DOHH2 (cell line): ENCODE measurements around the gene TMCO4.

Experiments
- H3F3A ChIP-seq: fragments of 200-600 bp; sonication (generic), shearing (Covaris generic); 2 replicates; pipeline ENCODE4 v1.6.0; 2016; ENCODE audit warnings: antibody characterized with exemption, mild to moderate bottlenecking; ENCODE audit not compliant: control insufficient read depth, insufficient read depth
- H3K27ac ChIP-seq: fragments of 200-600 bp; sonication (generic); 2 replicates; pipeline ENCODE4 v1.5.1; 2014; ENCODE audit warnings: low read depth, mild to moderate bottlenecking, low read length, moderate library complexity
- H3K27me3 ChIP-seq: fragments of 200-600 bp; sonication (generic); 2 replicates; pipeline ENCODE4 v1.6.1; 2014; ENCODE audit warnings: mild to moderate bottlenecking, low read length, mixed read lengths; ENCODE audit not compliant: control insufficient read depth
- H3K36me3 ChIP-seq: fragments of 200-600 bp; sonication (generic); 2 replicates; pipeline ENCODE4 v1.6.1; 2014; ENCODE audit warnings: mild to moderate bottlenecking, low read length, moderate library complexity, mixed read lengths; ENCODE audit not compliant: control insufficient read depth
- H3K4me1 ChIP-seq: fragments of 200-600 bp; sonication (generic); 2 replicates; pipeline ENCODE4 v1.6.1; 2014; ENCODE audit warnings: mild to moderate bottlenecking, low read length, mixed read lengths; ENCODE audit not compliant: control insufficient read depth
- H3K4me2 ChIP-seq: fragments of 200-600 bp; sonication (generic); 2 replicates; pipeline ENCODE4 v1.6.0; 2014; ENCODE audit warnings: mild to moderate bottlenecking, low read length, moderate library complexity
- H3K4me3 ChIP-seq: fragments of 200-600 bp; sonication (generic); 2 replicates; pipeline ENCODE4 v1.5.1; 2014; ENCODE audit warnings: mild to moderate bottlenecking, low read length, mixed read lengths
- H3K79me2 ChIP-seq: fragments of 200-600 bp; sonication (generic); 2 replicates; pipeline ENCODE4 v1.6.1; 2014; ENCODE audit warnings: mild to moderate bottlenecking, low read length, mixed read lengths; ENCODE audit not compliant: control insufficient read depth
- H3K9me2 ChIP-seq: fragments of 200-600 bp; sonication (generic); replicated peaks from 2 replicates; pipeline ENCODE4 v1.6.1; 2014; ENCODE audit warnings: mild to moderate bottlenecking, low read length, mixed read lengths; ENCODE audit not compliant: control insufficient read depth
- H3K9me3 ChIP-seq: fragments of 200-600 bp; sonication (generic); 2 replicates; pipeline ENCODE4 v1.6.1; 2014; ENCODE audit warnings: antibody characterized with exemption, low read length, mixed read lengths; ENCODE audit not compliant: control insufficient read depth, insufficient read depth
- H4K20me1 ChIP-seq: fragments of 200-600 bp; sonication (generic); 2 replicates; pipeline ENCODE4 v1.6.0; 2014; ENCODE audit warnings: low read depth, mild to moderate bottlenecking, antibody characterized with exemption, low read length, moderate library complexity; ENCODE audit not compliant: control insufficient read depth, insufficient read depth
- EZH2phosphoT487 ChIP-seq: fragments of 200-600 bp; sonication (generic); IDR thresholded peaks from 2 replicates; pipeline ENCODE4 v1.6.1; 2017; ENCODE audit warnings: borderline replicate concordance, mild to moderate bottlenecking, antibody characterized with exemption, low read length, moderate library complexity, mixed read lengths
- TF ChIP-seq, protein P1 (sequence below): fragments of 200-600 bp; sonication (generic); IDR thresholded peaks from one replicate; pipeline ENCODE4 v1.5.1; 2014; ENCODE audit warnings: antibody characterized with exemption, mild to moderate bottlenecking, low read depth, low read length; ENCODE audit not compliant: poor library complexity, severe bottlenecking

The TMCO4 gene

DNA sequence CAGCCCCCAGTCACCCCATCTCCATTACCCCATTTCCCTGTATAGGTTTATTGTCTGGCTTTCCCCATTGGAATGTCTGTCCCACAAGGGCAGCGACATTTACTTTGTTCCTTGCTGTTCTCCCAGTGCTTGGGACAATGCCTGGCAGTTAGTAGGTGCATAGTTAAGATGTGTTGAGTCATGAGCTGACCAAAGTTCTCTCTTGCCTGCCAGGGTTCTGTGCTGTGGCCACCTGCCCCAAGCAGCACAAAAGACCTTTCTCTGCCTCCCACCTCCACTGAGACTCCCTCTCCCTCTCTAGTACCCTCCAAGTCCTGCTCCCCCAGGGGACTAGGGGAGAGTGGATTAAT, 40.0 kb downstream of the TMCO4 start:
- no peaks in the 10 kb centered on the region for H3F3A ChIP-seq
- no peak overlapping the region for H3K4me3 ChIP-seq
- TF ChIP-seq, protein P1, sequence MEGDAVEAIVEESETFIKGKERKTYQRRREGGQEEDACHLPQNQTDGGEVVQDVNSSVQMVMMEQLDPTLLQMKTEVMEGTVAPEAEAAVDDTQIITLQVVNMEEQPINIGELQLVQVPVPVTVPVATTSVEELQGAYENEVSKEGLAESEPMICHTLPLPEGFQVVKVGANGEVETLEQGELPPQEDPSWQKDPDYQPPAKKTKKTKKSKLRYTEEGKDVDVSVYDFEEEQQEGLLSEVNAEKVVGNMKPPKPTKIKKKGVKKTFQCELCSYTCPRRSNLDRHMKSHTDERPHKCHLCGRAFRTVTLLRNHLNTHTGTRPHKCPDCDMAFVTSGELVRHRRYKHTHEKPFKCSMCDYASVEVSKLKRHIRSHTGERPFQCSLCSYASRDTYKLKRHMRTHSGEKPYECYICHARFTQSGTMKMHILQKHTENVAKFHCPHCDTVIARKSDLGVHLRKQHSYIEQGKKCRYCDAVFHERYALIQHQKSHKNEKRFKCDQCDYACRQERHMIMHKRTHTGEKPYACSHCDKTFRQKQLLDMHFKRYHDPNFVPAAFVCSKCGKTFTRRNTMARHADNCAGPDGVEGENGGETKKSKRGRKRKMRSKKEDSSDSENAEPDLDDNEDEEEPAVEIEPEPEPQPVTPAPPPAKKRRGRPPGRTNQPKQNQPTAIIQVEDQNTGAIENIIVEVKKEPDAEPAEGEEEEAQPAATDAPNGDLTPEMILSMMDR: no peak
- no peak for TF ChIP-seq EZH2phosphoT487
- H4K20me1 ChIP-seq: no peaks in the 10 kb centered on the region
- H3K27ac ChIP-seq: no peak overlapping the region
- H3K9me3 ChIP-seq: no peaks in the 10 kb centered on the region
- no peaks in the 10 kb centered on the region for H3K79me2 ChIP-seq
- no peak overlapping the region for H3K4me2 ChIP-seq
- no peaks in the 10 kb centered on the region for H3K9me2 ChIP-seq
- H3K36me3 ChIP-seq: no peaks in the 10 kb centered on the region
- no peaks in the 10 kb centered on the region for H3K4me1 ChIP-seq
- no peaks in the 10 kb centered on the region for H3K27me3 ChIP-seq

DNA sequence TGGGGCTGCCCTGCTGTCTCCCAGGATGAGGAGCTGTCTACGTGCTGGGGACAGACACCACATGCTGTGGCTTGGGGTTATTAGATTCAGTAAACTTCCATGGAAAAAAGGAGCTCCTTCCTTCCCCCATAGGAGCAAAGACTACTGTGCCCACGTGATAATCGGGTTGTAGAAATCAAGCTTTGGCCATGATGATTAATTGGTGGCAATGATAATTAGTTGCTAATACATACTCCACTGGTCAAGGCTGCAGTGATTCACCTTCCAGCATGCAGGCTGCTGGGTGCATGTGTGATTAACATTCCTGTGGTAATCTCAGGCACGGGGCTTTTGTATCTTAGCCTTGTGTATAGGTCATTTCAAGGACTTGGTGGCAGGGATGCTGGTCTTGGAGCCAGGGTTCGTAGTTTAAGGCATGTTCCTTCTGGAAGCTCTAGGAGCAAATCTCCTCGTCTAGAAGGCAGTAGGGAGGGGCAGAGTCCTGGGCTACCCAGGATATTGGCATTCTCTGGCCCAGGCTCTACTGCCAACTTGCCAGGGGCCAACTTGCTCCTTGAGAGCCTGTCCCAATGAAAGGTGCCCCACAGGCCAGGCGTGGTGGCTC, 41.4 kb downstream of the TMCO4 start:
- Histone ChIP-seq H3K9me3 (no peaks in the 10 kb centered on the region), H3K79me2 (no peaks in the 10 kb centered on the region), H3K9me2 (no peaks in the 10 kb centered on the region), H3K27me3 (no peaks in the 10 kb centered on the region), H3K27ac (no peak overlapping the region), H3K36me3 (no peaks in the 10 kb centered on the region), H4K20me1 (no peaks in the 10 kb centered on the region), H3K4me1 (no peaks in the 10 kb centered on the region), H3F3A (no peaks in the 10 kb centered on the region), H3K4me2 (no peak overlapping the region), H3K4me3 (no peak overlapping the region)
- TF ChIP-seq EZH2phosphoT487: no peak
- TF ChIP-seq, protein P1: no peak

- Histone ChIP-seq H3K36me3 (no peaks in the 10 kb centered on the region), H3K27ac (no peak overlapping the region), H3K9me2 (no peaks in the 10 kb centered on the region), H3K9me3 (no peaks in the 10 kb centered on the region), H3K27me3 (no peaks in the 10 kb centered on the region), H4K20me1 (no peaks in the 10 kb centered on the region), H3F3A (no peaks in the 10 kb centered on the region), H3K4me1 (no peaks in the 10 kb centered on the region), H3K79me2 (no peaks in the 10 kb centered on the region), H3K4me3 (no peak overlapping the region), H3K4me2 (no peak overlapping the region)
- TF ChIP-seq, protein P1: no peak
- TF ChIP-seq EZH2phosphoT487: no peak
These were observed 42.1 kb downstream of the TMCO4 start for GRCh38 chr1:19757641-19758040.

GRCh38 chr1:19756480-19756879, 43.2 kb downstream of the TMCO4 start:
- no peaks in the 10 kb centered on the region for H3K79me2 ChIP-seq
- no peaks in the 10 kb centered on the region for H3K4me1 ChIP-seq
- no peak overlapping the region for H3K27ac ChIP-seq
- TF ChIP-seq, protein P1: no peak
- no peak for TF ChIP-seq EZH2phosphoT487
- no peaks in the 10 kb centered on the region for H3F3A ChIP-seq
- no peaks in the 10 kb centered on the region for H3K36me3 ChIP-seq
- no peaks in the 10 kb centered on the region for H3K27me3 ChIP-seq
- H3K9me3 ChIP-seq: no peaks in the 10 kb centered on the region
- H3K4me3 ChIP-seq: no peak overlapping the region
- H3K9me2 ChIP-seq: no peaks in the 10 kb centered on the region
- H4K20me1 ChIP-seq: no peaks in the 10 kb centered on the region
- H3K4me2 ChIP-seq: no peak overlapping the region
